Left lung (tissue), 10 donors: ENCODE results near the gene PDCD5. TPM values are rescaled to one million over a fixed set of nuclear protein-coding genes. Genes with fewer than 3 reads are reported as not detected.
"Not testable (repeated sequence)": the region's sequence is repeated elsewhere in the genome, so short reads cannot be mapped to it uniquely, and the experiment has no call there.

Experiments
- ATAC-seq: fragments of 200-7000 bp; cut with Tn5 transposase; one replicate; pipeline ENCODE4 v1.9.1; 2020; ENCODE audit warnings: moderate library complexity
- DNase-seq, 4 donors: peaks; one replicate each; pipeline ENCODE4 v3.0.0-alpha.2; 2013 to 2020
- H3K27ac ChIP-seq, 2 donors: fragments of 200-600 bp; sonication (generic) in 1 of 2; one replicate each; pipeline versions ENCODE4 v1.5.0 to v1.8.0; 2020 to 2021
- H3K27me3 ChIP-seq, 2 donors: fragments of 200-600 bp; sonication (generic) in 1 of 2; one replicate each; pipeline versions ENCODE4 v1.5.0 to v1.8.0; 2020 to 2021
- H3K36me3 ChIP-seq, 2 donors: fragments of 200-600 bp; sonication (generic) in 1 of 2; one replicate each; pipeline versions ENCODE4 v1.5.0 to v1.8.0; 2020 to 2021
- H3K4me1 ChIP-seq, 2 donors: fragments of 200-600 bp; one replicate each; pipeline ENCODE4 v1.8.0; 2021
- H3K4me3 ChIP-seq, 2 donors: fragments of 200-600 bp; sonication (generic) in 1 of 2; one replicate each; pipeline versions ENCODE4 v1.5.0 to v1.8.0; 2020 to 2021; ENCODE audit warnings: mild to moderate bottlenecking in 1 of 2
- H3K9me3 ChIP-seq, 2 donors: fragments of 200-600 bp; sonication (generic) in 1 of 2; one replicate each; pipeline versions ENCODE4 v1.5.0 to v1.8.0; 2020 to 2021
- CTCF ChIP-seq, 2 donors: fragments of 200-600 bp; sonication (generic) in 1 of 2; IDR thresholded peaks; one replicate each; pipeline versions ENCODE4 v1.5.0 to v1.8.0; 2021; ENCODE audit warnings: antibody characterized with exemption in 2 of 2
- intact Hi-C, 2 donors: fragments of 100-400 bp; cut with DNase I; formaldehyde crosslinking; loops; one replicate each; pipeline versions ENCODE4 v1.11.2 to v1.14.2; 2022
- polyA plus RNA-seq, 6 donors: library from polyadenylated mRNA; unstranded; fragments of 120-200 nt; gene quantifications; one replicate each; pipeline ENCODE4 v1.2.1, GENCODE V29; 2013; ENCODE audit not compliant: insufficient read length in 6 of 6
- total RNA-seq, 2 donors: library from RNA; stranded (reverse); fragmentation: NEBNext Ultra II Directional; extraction: Animal tissue kit (Norgen Biotek cat#: 25700); gene quantifications; one replicate each; pipeline ENCODE4 v1.2.1, GENCODE V29; 2021
- donor health status: DM: no; HTN: yes; CAD: no.
- donor health status: DM: no; HTN: no; CAD: no.

The PDCD5 gene
- total and polyA plus RNA-seq, 8 donors: 69.3 to 131 (median 115) TPM

- peaks cover 0 to 39% of the 10 kb centered on the region in 2 donors for H3K27me3 ChIP-seq
- no peak overlapping the region for H3K4me3 ChIP-seq
- ATAC-seq: no peak
- H3K4me1 ChIP-seq: no peaks in the 10 kb centered on the region
- H3K27ac ChIP-seq: no peak overlapping the region
- intact Hi-C loops: no loop called here
- no peak for DNase-seq
- H3K9me3 ChIP-seq: no peaks in the 10 kb centered on the region
- H3K36me3 ChIP-seq: no peaks in the 10 kb centered on the region
- TF ChIP-seq CTCF (IDR thresholded peaks at IDR 0.05): no peak
These were observed 14.7 kb upstream of the PDCD5 start for GRCh38 chr19:32566246-32566830.

- Histone ChIP-seq H3K4me3 (no peak overlapping the region), H3K9me3 (no peaks in the 10 kb centered on the region), H3K36me3 (no peaks in the 10 kb centered on the region), H3K4me1 (no peaks in the 10 kb centered on the region), H3K27me3 (peaks cover 0 to 44% of the 10 kb centered on the region in 2 donors), H3K27ac (no peak overlapping the region)
- DNase-seq (no peak), ATAC-seq (no peak)
- intact Hi-C loops: no loop called here
- TF ChIP-seq CTCF (IDR thresholded peaks at IDR 0.05): no peak
These were observed 13.5 kb upstream of the PDCD5 start for GRCh38 chr19:32567486-32567885.

- no peaks in the 10 kb centered on the region for H3K36me3 ChIP-seq
- no peak overlapping the region for H3K27ac ChIP-seq
- H3K9me3 ChIP-seq: no peaks in the 10 kb centered on the region
- H3K27me3 ChIP-seq: peaks cover 0 to 54% of the 10 kb centered on the region in 2 donors
- TF ChIP-seq CTCF (IDR thresholded peaks at IDR 0.05): peak; percentile 36 to 40
- intact Hi-C loops: loop anchor here in 1 of 2 donors (10.0 kb wide), 1 partner anchor 225 kb away; the partner anchor contains the start of gene ZNF507
- ATAC-seq (peak; percentile 91), DNase-seq (peak in 2 of 4 donors; percentile 46 to 68)
- H3K4me1 ChIP-seq: no peaks in the 10 kb centered on the region
- no peak overlapping the region for H3K4me3 ChIP-seq
These were observed 10.8 kb upstream of the PDCD5 start for GRCh38 chr19:32570081-32570785.

- intact Hi-C loops: loop anchor here in 1 of 2 donors (10.0 kb wide), 1 partner anchor 227 kb away; the partner anchor contains the start of gene ZNF507
- not testable (repeated sequence) for H3K27ac ChIP-seq, DNase-seq
These were observed 9.4 kb upstream of the PDCD5 start for GRCh38 chr19:32571471-32572075.

GRCh38 chr19:32572700-32573491 lies 8.1 kb upstream of the PDCD5 start:
- ATAC-seq, H3K27ac ChIP-seq, H3K36me3 ChIP-seq, H3K9me3 ChIP-seq, DNase-seq, H3K4me3 ChIP-seq, H3K4me1 ChIP-seq: not testable (repeated sequence)
- intact Hi-C loops: loop anchor here in 1 of 2 donors (10.0 kb wide), 1 partner anchor 228 kb away; the partner anchor contains the start of gene ZNF507
- H3K27me3 ChIP-seq: peaks cover 0 to 47% of the 10 kb centered on the region in 2 donors

More at GRCh38 chr19:32571471-32572075, 9.4 kb upstream of the PDCD5 start:
- not testable (repeated sequence) for ATAC-seq, H3K4me3 ChIP-seq, H3K9me3 ChIP-seq, H3K4me1 ChIP-seq, H3K36me3 ChIP-seq
- peaks cover 0 to 54% of the 10 kb centered on the region in 2 donors for H3K27me3 ChIP-seq
